Pancreas (tissue), 10 donors: ENCODE data around the gene HOXA3. TPM values are rescaled to one million over a fixed set of nuclear protein-coding genes. Genes with fewer than 3 reads are reported as not detected.

Source experiments
- ATAC-seq, 4 donors: fragments of 200-7000 bp; cut with Tn5 transposase; one replicate each; pipeline versions ENCODE4 v1.8.0 to v1.9.1; 2020; ENCODE audit warnings: mild to moderate bottlenecking in 4 of 4, moderate library complexity in 4 of 4
- DNase-seq, 6 donors: peaks; one replicate each; pipeline ENCODE4 v3.0.0-alpha.2; 2020
- FAIRE-seq: peaks from 2 replicates; lab custom pipeline; 2012; peaks lifted over from hg19 to GRCh38; lab: Jason Lieb, UNC
- H3K27ac ChIP-seq, 4 donors: fragments of 200-600 bp; sonication (generic); 1 replicate in 3 of 4; 2 replicates in 1 of 4; pipeline versions ENCODE4 v1.5.0 to v1.8.0; 2020
- H3K27me3 ChIP-seq, 4 donors: fragments of 200-600 bp; one replicate each; pipeline ENCODE4 v1.8.0; 2021
- H3K36me3 ChIP-seq, 3 donors: fragments of 200-600 bp; sonication (generic) in 1 of 3; one replicate each; pipeline versions ENCODE4 v1.5.0 to v1.8.0; 2020 to 2021
- H3K4me1 ChIP-seq, 3 donors: fragments of 200-600 bp; one replicate each; pipeline ENCODE4 v1.8.0; 2021
- H3K4me3 ChIP-seq, 4 donors: fragments of 200-600 bp; sonication (generic) in 2 of 4; one replicate each; pipeline versions ENCODE4 v1.5.0 to v1.8.0; 2020 to 2021
- H3K9me3 ChIP-seq, 4 donors: fragments of 200-600 bp; one replicate each; pipeline ENCODE4 v1.8.0; 2021
- WGBS, 2 donors: extraction: QIAGEN DNeasy Blood & Tissue Kit; methylation state at CpG; one replicate each; pipeline ENCODE4 v1.1.7; 2013; 5-methylcytosine and 5-hydroxymethylcytosine counted together
- intact Hi-C, 3 donors: fragments of 100-400 bp; cut with DNase I; formaldehyde crosslinking; loops; one replicate each; pipeline versions ENCODE4 v1.11.1 to v1.14.2; 2022
- polyA plus RNA-seq, 2 donors: library from polyadenylated mRNA; stranded (reverse); fragments of 200-250 nt; gene quantifications; one replicate each; pipeline ENCODE4 v1.2.3, GENCODE V29; 2013
- total RNA-seq, 6 donors: library from RNA; stranded (reverse); fragmentation: NEBNext Ultra II Directional in 4 of 6; extraction: Animal tissue kit (Norgen Biotek cat#: 25700) in 4 of 6; gene quantifications; one replicate each; pipeline versions ENCODE4 v1.2.1 to v1.2.4, GENCODE V29; 2021 to 2023
- TF ChIP-seq, protein P1 (sequence below), 4 donors: fragments of 200-600 bp; sonication (generic) in 3 of 4; IDR thresholded peaks; one replicate each; pipeline versions ENCODE4 v1.5.0 to v1.8.0; 2021; ENCODE audit warnings: antibody characterized with exemption in 4 of 4
- donor health status: healthy with polysubstance abuse.
- donor health status: DM: no; HTN: no; CAD: no; lungs with moderate emphysema.
- donor health status: DM: no; HTN: no; CAD: no.
- donor health status: control.
- donor health status: control.
- donor health status: Bipolar disorder and iron deficiency.
- donor health status: DM: yes; HTN: yes; CAD: no.
- donor health status: DM: no; HTN: no; CAD: no.
- donor health status: DM: no; HTN: no; CAD: no.
- donor health status: DM: yes; HTN: yes; CAD: no.

HOXA3 gene
- total and polyA plus RNA-seq, 8 donors, result 0.13 to 1.9 (median 0.43) TPM; not detected in 1

DNA sequence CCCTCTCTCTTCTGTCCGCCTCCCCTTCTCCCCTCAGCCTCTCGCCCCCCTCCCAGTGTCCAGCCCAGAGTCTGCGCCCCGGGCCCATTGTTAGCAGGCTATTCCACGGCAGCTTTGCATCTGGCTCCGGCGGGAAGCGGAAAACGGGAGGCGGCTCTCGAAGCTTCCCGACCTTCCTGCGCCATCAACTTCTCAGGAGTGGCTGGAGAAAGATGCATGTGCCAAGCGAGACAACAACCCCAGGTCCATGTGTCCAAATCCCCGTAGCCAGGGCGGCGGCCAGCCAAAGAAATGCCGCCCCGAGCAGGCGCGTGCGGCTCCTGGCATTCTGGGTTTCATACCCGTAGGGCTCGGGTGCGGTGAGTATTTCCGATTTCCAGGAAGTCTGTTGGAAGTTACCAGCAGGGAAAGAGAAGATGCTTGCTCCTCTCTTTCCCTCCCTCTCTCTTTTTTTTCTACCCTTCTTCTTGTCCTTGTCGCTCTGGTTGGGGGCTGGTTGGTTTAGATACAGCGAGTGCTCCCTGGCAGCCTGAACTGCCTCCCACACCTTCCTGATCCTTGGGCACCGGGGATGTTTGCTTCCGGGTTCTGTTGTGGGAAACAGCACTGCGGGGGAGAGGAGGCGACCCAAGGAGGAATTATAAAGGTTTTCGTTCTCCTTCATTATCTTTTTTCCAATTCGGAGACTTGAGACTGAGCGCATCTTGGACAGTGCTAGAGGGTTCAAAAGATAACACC, 48.7 kb downstream of the HOXA3 start:
- TF ChIP-seq, protein P1, sequence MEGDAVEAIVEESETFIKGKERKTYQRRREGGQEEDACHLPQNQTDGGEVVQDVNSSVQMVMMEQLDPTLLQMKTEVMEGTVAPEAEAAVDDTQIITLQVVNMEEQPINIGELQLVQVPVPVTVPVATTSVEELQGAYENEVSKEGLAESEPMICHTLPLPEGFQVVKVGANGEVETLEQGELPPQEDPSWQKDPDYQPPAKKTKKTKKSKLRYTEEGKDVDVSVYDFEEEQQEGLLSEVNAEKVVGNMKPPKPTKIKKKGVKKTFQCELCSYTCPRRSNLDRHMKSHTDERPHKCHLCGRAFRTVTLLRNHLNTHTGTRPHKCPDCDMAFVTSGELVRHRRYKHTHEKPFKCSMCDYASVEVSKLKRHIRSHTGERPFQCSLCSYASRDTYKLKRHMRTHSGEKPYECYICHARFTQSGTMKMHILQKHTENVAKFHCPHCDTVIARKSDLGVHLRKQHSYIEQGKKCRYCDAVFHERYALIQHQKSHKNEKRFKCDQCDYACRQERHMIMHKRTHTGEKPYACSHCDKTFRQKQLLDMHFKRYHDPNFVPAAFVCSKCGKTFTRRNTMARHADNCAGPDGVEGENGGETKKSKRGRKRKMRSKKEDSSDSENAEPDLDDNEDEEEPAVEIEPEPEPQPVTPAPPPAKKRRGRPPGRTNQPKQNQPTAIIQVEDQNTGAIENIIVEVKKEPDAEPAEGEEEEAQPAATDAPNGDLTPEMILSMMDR (IDR thresholded peaks at IDR 0.05), result no peak
- H3K27me3 ChIP-seq, result peaks cover 0 to 73% (median 9%) of the 10 kb centered on the region in 4 donors
- ATAC-seq, result no peak
- H3K36me3 ChIP-seq, result no peaks in the 10 kb centered on the region
- peak overlapping the region in 2 of 4 donors; percentile 33 to 43 for H3K27ac ChIP-seq
- no peak for DNase-seq
- 7 to 10% methylated on average over 35 of the region's 35 CpGs for WGBS, 2 donors
- no peak overlapping the region for H3K4me3 ChIP-seq
- H3K4me1 ChIP-seq, result peaks cover 0 to 8% (median 4%) of the 10 kb centered on the region in 3 donors
- no peaks in the 10 kb centered on the region for H3K9me3 ChIP-seq
- FAIRE-seq, result no peak
- intact Hi-C loops, result no loop called here

DNA sequence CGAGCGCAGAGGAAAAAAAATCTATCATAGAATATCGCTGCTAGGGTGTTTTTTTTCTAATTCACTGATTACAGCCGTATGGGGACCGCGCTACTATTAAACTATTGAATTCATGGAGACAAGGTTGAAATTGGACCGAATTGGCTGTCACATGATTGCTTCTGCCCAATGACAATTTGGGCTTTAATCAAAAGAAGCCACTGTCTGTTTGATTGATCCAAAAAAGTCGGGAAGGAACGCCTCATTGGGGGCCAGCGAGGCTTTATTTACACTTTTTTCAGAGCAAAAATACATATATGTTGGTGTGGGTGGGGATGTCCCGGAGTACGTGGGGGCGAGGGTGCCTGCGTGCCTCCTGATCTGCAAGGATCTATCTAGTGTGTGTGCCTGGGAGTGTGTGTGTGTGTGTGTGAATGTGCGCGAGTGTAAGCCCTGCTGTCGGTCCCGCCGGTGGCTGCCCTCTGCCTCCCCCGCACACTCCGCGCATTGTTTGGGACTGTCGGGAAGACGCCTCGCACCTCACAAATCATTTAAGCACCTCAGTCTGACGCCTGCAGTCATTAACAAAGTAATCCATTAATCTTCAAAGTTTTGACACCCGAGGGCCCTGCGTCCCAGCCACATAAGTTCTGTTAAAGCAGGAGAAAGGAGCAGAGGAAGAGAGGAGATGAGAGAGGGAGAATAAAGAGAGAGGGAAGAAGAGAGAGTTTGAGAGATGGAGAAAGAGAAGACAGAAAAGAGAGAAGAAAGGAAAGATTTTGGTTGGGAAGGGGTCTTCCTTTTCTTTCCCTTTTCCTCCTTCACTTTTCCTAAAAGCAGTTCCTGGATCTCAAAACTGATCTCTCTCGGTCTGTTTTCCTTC, 49.6 kb downstream of the HOXA3 start, which contains the start of gene HOXA2:
Gene HOXA2, minus strand, starts transcription at position 103 of the 862 bp plus-strand sequence. CDS start 183 bp downstream, outside the sequence.
- TF ChIP-seq, protein P1 (IDR thresholded peaks at IDR 0.05), result no peak
- no peaks in the 10 kb centered on the region for H3K9me3 ChIP-seq
- H3K36me3 ChIP-seq, result no peaks in the 10 kb centered on the region
- peaks cover 0 to 8% (median 4%) of the 10 kb centered on the region in 3 donors for H3K4me1 ChIP-seq
- no peak for DNase-seq
- H3K27ac ChIP-seq, result peak within 1 kb of the TSS in 3 of 4 donors; percentile 10 to 50 (median 44)
- peak in 1 of 4 donors; percentile 39 for ATAC-seq
- H3K27me3 ChIP-seq, result peaks cover 0 to 76% (median 17%) of the 10 kb centered on the region in 4 donors
- WGBS, 2 donors, result 6 to 9% methylated on average over 29 of the region's 29 CpGs
- no peak for FAIRE-seq
- peak within 1 kb of the TSS in 2 of 4 donors; percentile 5 to 17 for H3K4me3 ChIP-seq
- intact Hi-C loops, result no loop called here

DNA sequence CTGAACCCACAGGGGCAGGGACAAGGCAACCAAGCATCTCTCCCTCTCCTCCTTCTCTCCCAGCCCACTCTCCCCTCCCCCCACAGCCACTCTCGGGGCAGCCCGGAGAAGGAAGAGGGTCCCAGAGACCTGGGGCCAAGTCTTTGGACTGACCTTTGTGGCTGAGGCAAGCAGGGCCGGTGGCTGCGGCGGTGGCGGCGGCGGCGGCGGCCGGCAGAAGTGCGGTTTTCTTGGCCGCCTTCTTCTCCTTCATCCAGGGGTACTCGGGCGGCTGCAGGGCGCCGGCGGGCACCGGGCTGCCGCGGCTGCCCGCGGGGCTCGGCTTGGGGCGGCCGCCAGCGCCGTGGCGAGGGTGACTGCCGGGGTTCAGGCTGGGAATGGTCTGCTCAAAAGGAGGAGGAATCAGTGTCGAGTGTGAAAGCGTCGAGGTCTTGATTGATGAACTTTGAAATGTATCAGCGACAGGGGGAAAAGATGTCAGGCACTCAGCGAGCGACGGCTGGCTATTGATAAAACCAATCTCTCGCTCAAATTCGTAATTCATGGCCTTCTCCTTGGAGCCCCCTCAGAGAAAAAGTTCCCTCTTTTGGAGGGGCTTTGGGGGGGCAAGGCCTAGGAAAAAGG, 50.3 kb downstream of the HOXA3 start:
- peak overlapping the region in 2 of 4 donors; percentile 5 to 17 for H3K4me3 ChIP-seq
- TF ChIP-seq, protein P1 (IDR thresholded peaks at IDR 0.05), result no peak
- FAIRE-seq, result no peak
- H3K4me1 ChIP-seq, result peaks cover 0 to 8% (median 4%) of the 10 kb centered on the region in 3 donors
- H3K36me3 ChIP-seq, result no peaks in the 10 kb centered on the region
- H3K27me3 ChIP-seq, result peaks cover 0 to 76% (median 15%) of the 10 kb centered on the region in 4 donors
- no peaks in the 10 kb centered on the region for H3K9me3 ChIP-seq
- DNase-seq, result peak in 1 of 6 donors; percentile 49
- peak overlapping the region in 3 of 4 donors; percentile 10 to 50 (median 44) for H3K27ac ChIP-seq
- WGBS, 2 donors, result 7% methylated on average over 39 of the region's 39 CpGs
- no peak for ATAC-seq
- intact Hi-C loops, result no loop called here

DNA sequence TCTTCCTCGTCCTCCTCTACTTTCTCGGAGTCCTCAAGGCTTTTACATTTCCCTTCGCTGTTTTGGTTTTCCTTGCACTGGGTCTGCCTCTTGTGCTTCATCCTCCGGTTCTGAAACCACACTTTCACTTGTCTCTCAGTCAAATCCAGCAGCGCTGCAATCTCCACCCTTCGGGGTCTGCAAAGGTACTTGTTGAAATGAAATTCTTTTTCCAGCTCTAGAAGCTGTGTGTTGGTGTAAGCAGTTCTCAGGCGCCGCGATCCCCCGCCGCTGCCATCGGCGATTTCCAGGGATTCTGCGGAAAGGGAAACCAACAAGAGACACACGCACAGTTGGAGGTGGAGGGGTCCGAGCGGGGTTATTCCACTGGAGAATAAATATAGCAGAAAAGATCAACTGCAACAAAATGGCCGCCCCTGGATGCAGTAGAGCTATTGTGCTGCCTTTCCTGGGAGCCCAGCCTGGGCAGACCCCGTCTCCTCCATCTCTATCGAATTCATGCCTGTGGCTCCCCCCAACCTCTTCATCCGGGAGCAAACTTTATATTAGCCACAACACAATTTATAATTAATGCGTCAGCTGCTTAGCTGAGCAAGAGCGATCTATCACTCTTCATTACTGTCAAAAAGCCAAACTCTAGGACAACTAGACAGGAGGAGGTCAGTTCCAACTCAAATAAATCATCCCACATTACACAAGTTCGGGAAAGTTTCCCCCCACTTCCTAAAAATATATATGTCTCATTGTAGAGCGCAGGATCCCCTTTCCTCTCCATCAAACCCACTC, 51.0 kb downstream of the HOXA3 start:
- ATAC-seq (no peak), DNase-seq (no peak), FAIRE-seq (no peak)
- Histone ChIP-seq H3K4me3 (peak overlapping the region in 2 of 4 donors; percentile 5 to 17), H3K27ac (peak overlapping the region in 2 of 4 donors; percentile 44 to 50), H3K4me1 (peaks cover 0 to 8% (median 4%) of the 10 kb centered on the region in 3 donors), H3K27me3 (peaks cover 0 to 75% (median 16%) of the 10 kb centered on the region in 4 donors), H3K36me3 (no peaks in the 10 kb centered on the region), H3K9me3 (no peaks in the 10 kb centered on the region)
- TF ChIP-seq, protein P1 (IDR thresholded peaks at IDR 0.05), result no peak
- 13 to 17% methylated on average over 25 of the region's 25 CpGs for WGBS, 2 donors
- intact Hi-C loops, result no loop called here
